Measurements from ENCODE around the gene PRR11.
"Not testable (repeated sequence)": the region's sequence is repeated elsewhere in the genome, so short reads cannot be mapped to it uniquely, and the experiment has no call there.

PRR11 gene

DNA sequence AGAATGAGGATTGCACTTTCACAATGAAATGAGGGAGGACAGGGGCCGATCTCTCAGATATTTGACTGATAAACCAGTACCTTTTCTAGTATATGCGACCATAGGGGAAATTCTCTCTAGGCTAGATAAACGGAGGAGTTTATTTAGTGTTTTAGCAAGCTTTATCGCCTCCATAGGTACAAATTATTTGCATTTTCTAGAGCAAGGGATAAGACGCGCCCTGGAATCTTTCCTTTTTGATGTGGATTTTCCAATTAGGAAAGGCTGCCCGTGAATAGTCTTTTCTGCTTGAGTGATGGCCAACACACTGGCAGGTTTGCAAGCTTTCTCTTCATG is 64.4 kb downstream of the PRR11 start:
- no peak for DNase-seq (ENCODE audit: low read depth in 2 of 2)

DNA sequence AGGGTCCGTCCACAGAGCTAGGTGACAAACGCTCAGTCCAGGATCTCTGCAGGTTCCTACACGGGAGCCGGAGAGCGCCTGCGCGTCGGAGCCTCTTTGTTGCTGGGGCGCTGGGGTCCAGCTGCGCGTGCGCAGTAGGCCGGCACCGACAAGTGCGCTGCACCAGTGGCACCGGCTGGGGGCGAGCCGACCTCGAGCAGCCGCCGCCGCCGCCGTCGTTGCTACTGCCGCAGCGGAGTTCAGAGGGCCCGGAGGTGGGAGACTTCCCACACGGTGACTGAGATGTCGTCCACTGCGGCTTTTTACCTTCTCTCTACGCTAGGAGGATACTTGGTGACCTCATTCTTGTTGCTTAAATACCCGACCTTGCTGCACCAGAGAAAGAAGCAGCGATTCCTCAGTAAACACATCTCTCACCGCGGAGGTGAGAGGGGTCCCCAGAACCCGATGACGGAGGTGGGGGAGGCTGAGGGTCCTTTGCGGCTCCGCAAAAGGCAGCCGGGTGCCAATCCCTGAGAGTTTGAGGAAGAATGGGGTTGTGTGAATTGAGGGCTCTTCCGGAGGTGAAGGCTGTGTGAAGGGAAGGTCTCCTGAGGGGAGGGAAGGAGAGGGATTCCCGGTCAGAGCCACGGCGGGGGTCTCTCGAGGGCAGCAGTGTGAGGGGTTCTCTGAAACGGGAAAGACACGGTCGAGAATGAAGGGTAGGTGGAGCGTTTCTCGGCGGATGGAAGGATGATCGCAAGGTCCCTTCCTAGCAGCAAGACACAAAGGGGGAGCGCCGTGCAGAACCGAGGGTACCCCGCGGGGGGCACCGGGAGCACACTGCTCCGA is 65.0 kb downstream of the PRR11 start, which contains the start of gene GDPD1:
Gene GDPD1, plus strand, starts transcription at position 184 of the 831 bp plus-strand sequence. Its CDS starts 99 bp downstream, at position 283.
- peak; percentile 70 for DNase-seq (ENCODE audit: low read depth in 2 of 2)

DNA sequence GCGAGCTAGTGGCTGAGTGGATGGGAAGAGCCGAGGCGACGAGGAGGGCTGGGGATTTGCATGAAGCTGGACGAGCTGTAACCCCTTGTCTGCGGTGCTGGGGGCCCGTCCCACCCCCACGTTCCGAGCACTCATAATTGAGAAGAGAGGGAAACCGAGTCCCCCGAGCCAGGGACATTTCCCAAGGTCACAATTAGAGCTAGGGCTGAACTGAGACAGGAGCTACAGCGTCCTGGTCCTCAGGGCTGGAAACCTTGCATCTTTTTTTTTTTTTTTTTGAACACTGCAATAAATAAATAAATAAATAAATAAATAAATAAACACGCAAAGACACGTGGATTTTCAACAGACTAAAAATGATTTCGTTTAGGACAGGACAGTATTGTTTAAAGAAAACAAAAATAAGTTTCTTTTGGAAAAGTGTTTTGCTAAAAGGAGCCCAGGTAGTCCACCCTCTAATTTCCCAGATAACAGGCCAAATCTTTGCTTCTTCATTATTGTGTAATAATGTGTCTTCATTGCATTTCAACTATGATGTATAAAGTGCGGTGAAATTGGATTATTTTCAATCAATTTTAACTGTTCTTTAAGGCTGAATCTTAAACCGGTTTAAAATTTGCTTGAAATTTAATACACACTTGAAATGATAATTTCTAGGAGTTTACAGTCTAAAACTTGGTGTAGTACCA is 65.8 kb downstream of the PRR11 start:
- no peak for DNase-seq (ENCODE audit: low read depth in 2 of 2)

DNA sequence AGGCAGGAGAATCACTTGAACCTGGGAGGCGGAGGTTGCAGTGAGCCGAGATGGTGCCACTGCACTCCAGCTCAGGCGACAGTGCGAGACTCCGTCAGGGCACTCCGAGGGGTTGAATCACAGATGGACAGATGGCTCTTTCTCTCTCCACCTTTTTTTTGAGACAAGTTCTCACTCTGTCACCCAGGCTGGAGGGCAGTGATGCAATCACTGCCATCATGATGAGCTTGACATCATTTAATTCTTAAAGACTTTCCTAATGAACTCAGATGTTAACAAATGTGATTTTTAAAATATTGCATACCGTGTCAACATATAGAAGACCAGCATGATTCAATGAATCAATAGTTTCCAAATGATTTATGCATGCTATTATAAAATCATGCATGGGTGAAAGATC is 68.3 kb downstream of the PRR11 start:
- DNase-seq (ENCODE audit: low read depth in 2 of 2) = no peak

DNA sequence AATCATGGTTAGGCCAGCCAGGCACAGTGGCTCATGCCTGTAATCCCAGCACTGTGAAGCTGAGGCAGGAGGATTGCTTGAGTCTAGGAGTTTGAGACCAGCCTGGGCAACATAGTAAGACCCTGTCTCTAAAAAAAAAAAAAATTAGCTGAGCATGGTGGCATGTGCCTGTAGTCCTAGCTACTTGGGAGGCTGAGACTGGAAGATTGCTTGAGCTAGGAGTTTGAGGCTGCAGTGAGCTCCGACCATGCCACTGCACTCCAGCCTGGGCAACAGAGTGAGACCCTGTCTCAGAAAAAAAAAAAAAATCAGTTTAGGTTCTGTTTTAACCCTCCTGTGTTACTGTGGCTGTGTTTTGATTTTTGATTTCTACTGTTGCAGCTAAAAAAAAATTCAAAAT is 73.0 kb downstream of the PRR11 start:
- DNase-seq (ENCODE audit: low read depth in 2 of 2) = not testable (repeated sequence)

DNA sequence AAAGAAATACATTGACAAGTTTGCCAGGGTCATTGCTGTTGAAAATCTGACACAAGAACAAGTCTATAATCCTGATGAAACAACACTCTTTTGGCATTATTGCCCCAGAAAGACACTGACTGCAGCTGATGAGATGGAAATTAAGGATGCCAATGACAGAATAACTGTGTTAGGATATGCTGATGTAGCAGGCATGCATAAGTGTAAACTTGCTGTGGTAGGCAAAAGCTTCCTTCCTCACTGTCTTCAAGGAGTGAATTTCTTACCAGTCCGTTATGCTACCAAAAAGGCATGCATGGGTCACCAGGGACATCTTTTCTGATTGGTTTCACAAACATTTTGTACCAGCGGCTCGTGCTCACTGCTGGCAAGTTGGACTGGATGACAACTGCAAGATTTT is 75.2 kb downstream of the PRR11 start:
- no peak for DNase-seq (ENCODE audit: low read depth in 2 of 2)

DNA sequence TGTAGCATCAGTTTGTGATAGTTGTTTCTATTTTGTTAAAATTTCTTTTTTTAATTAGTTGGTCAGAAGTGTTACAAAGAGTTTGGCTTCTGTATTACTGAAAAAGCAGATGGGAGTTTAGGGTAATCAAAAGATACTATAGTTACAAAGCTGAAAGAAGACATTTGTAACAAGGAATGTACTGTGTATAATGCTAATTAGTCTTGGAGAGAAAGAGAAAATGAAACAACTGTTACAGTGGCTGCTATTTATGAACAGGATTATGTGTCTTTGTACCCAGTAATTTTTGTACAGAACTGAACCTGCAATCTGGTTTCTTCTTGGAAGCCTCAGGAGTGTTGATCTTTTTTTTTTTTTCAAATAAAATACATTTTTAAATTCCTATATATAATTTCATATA is 79.1 kb downstream of the PRR11 start:
- DNase-seq (ENCODE audit: low read depth in 2 of 2) = no peak

DNA sequence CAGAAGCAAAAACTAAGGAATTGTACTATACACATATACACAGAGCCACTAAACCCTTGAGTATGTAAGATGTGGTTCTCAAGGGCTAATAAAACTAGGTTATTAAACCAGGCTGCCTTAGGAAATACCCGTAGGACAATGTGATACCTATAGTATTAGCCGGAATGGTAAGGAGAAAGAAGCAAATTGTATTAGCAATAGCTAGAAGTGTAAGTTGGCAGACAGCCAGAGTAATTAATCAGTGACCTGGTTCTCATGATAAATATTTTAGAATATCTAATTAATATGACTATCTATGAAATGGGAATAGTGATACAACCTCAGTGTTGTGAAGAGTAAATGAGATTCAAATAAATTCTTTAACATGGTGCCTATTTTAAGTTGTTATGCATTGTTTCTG is 83.4 kb downstream of the PRR11 start:
- no peak for DNase-seq (ENCODE audit: low read depth in 2 of 2)

DNA sequence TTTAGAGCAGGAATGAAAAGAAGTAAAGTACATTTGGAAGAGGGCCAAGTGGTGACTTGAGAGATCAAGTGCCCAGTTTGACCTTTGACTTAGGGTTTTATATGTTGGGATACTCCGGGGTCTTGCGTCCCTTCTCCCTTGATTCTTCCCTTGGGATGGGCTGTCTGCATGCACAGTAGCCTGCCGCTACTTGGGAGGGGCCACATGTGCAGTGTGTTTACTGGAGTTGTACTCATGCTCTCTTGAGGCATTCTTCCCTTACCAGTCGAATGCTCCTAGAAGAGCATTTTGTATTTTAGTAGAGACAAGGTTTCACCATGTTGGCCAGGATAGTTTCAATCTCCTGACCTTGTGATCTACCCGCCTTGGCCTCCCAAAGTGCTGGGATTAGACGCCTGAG is 88.5 kb downstream of the PRR11 start:
- DNase-seq (ENCODE audit: low read depth in 2 of 2) = no peak

All from fibroblast of skin of left biceps (primary cell).